ENCODE data around the gene VAV3. TPM values are rescaled to one million over a fixed set of nuclear protein-coding genes. Genes with fewer than 3 reads are reported as not detected.

Gene VAV3
- total and polyA plus RNA-seq, 2 of the 13 experiments (the other 11 are each of a cell fraction or from before 2014, with no cell fraction given) = 15.9 to 29.8 TPM

DNA sequence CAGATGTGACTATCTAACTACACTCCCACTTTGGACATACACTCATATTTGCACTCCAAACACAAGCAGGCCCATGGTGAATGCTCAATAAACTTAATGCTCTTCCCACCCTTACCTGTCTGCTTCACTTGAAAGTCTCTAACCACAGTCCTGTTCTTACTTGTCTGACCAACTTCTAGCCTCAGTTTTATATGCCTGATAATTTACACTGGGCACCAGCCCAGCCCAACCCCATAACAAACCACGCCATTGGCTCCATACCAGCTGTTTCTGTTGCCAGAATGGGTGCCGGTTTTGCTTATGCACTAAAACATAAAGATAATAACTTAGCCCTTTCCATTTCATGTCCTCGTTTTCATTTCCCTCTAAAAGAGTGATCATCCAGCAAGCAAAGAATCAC lies 428.7 kb downstream of the VAV3 start:
- H3K4me3 ChIP-seq (replicated peaks in 1 of 3; ENCODE audit: insufficient read depth in 1 of 3, low read depth in 2 of 3, low read length in 3 of 3) = no peak overlapping the region
- no peaks in the 10 kb centered on the region for H3K9me3 ChIP-seq (ENCODE audit: low read length)
- no peak for ATAC-seq
- TF ChIP-seq ZNF101 (CRISPR knock-in tag; IDR thresholded peaks at IDR 0.05; ENCODE audit: borderline replicate concordance, low read depth) = no peak
- TF ChIP-seq ZNF720 (CRISPR knock-in tag; IDR thresholded peaks at IDR 0.05) = no peak
- no peak for TF ChIP-seq DNMT3B (CRISPR knock-in tag; conservative IDR thresholded peaks at IDR 0.05)
- no peak for TF ChIP-seq KDM6A (CRISPR knock-in tag; IDR thresholded peaks at IDR 0.05; ENCODE audit: low read depth)
- TF ChIP-seq ZNF503 (CRISPR knock-in tag; IDR thresholded peaks at IDR 0.05) = no peak
- TF ChIP-seq ZFYVE20 (CRISPR knock-in tag; IDR thresholded peaks at IDR 0.05; ENCODE audit: borderline replicate concordance, low read depth) = no peak
- TF ChIP-seq ZBTB38 (CRISPR knock-in tag; IDR thresholded peaks at IDR 0.05) = no peak
- no peak for TF ChIP-seq ZFP36L1 (CRISPR knock-in tag; IDR thresholded peaks at IDR 0.05)
- TF ChIP-seq RFXANK (CRISPR knock-in tag; IDR thresholded peaks at IDR 0.05) = no peak
- TF ChIP-seq AKAP8 (CRISPR knock-in tag; IDR thresholded peaks at IDR 0.05) = no peak
- no peak for TF ChIP-seq ZFP1 (CRISPR knock-in tag; IDR thresholded peaks at IDR 0.05)
- TF ChIP-seq SP5 (CRISPR knock-in tag; IDR thresholded peaks at IDR 0.05; ENCODE audit: borderline replicate concordance, low read depth) = no peak
- no peak for TF ChIP-seq PAWR (CRISPR knock-in tag; IDR thresholded peaks at IDR 0.05; ENCODE audit: borderline replicate concordance)
- no peak for TF ChIP-seq SKI (IDR thresholded peaks at IDR 0.05; ENCODE audit: partially characterized antibody)
- TF ChIP-seq ARID2 (CRISPR knock-in tag; IDR thresholded peaks at IDR 0.05; ENCODE audit: borderline replicate concordance) = no peak
- TF ChIP-seq ZNF326 (CRISPR knock-in tag; IDR thresholded peaks at IDR 0.05; ENCODE audit: borderline replicate concordance) = no peak
- TF ChIP-seq U2AF2 (IDR thresholded peaks at IDR 0.05; ENCODE audit: low read depth, low read length) = no peak
- H3K9ac ChIP-seq (ENCODE audit: insufficient read depth, low read depth, low read length) = no peak overlapping the region
- CTCF ChIA-PET (ENCODE audit: low intra/inter-chr PET ratio, low total read pairs) = no interaction called here
- no peaks in the 10 kb centered on the region for H4K20me1 ChIP-seq (ENCODE audit: insufficient read depth, low read length)
- no peak overlapping the region for H3K4me2 ChIP-seq (ENCODE audit: low read depth, low read length)
- no peaks in the 10 kb centered on the region; a peak in 1 of 5 replicates for H3K27me3 ChIP-seq (ENCODE audit: control insufficient read depth in 1 of 2, insufficient read depth in 2 of 2, low read length in 2 of 2)
- H3K79me2 ChIP-seq (ENCODE audit: insufficient read depth, low read length) = no peaks in the 10 kb centered on the region
- H3K4me1 ChIP-seq (ENCODE audit: insufficient read depth, low read length) = peaks cover 28% of the 10 kb centered on the region
- H2AFZ ChIP-seq (ENCODE audit: low read length) = no peak overlapping the region
- H3K36me3 ChIP-seq (replicated peaks in 1 of 2; ENCODE audit: control insufficient read depth in 1 of 2, insufficient read depth in 2 of 2, low read length in 2 of 2) = no peaks in the 10 kb centered on the region
- BruUV-seq (replicated peaks) = no TSS peak
- H3K27ac ChIP-seq (ENCODE audit: extremely low read length, insufficient read depth, low read length) = no peak overlapping the region
- no peak for FAIRE-seq
- in situ Hi-C loops (cut with HindIII; ENCODE audit: extremely low pct_ligation_motif_present, low pct_unique_long_range_greater_than_20kb) (loop anchor here (10.0 kb wide), 1 partner anchor 209 kb away; no protein-coding TSS in a partner anchor), intact Hi-C loops (cut with micrococcal nuclease; ENCODE audit: unreplicated experiment) (no loop called here)
- DNase-seq (ENCODE audit: low spot score) = no peak
- 88% methylated on average over 3 of the region's 3 CpGs for WGBS (ENCODE audit: low lambda C conversion rate)
- POLR2A ChIA-PET = no interaction called here
